ENCODE results near the gene SEMG2. TPM values are rescaled to one million over a fixed set of nuclear protein-coding genes. Genes with fewer than 3 reads are reported as not detected.

The SEMG2 gene
- total and polyA plus RNA-seq, 9 of the 15 experiments (the other 6 are each of a cell fraction or from before 2014, with no cell fraction given) = not detected

DNA sequence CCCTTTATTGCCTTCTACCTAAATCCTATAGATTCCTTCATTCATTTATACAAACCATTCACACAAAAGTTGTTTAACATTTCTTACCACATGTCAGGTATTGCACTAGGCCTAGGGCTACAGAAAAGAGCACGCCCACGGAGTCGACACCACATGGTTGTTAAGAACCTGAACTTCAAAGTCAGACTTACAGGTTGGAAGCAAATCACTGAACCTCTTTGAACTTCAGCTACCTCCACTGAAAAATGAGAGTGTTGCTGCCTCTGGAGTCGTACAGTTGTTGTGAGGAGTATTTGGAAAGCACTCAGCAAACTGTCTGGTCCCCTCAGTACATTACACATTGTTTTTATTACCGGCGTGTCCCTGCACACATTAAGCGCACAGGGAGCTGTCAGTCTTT, 36.5 kb downstream of the SEMG2 start (continued):
- TF ChIP-seq, protein P1, sequence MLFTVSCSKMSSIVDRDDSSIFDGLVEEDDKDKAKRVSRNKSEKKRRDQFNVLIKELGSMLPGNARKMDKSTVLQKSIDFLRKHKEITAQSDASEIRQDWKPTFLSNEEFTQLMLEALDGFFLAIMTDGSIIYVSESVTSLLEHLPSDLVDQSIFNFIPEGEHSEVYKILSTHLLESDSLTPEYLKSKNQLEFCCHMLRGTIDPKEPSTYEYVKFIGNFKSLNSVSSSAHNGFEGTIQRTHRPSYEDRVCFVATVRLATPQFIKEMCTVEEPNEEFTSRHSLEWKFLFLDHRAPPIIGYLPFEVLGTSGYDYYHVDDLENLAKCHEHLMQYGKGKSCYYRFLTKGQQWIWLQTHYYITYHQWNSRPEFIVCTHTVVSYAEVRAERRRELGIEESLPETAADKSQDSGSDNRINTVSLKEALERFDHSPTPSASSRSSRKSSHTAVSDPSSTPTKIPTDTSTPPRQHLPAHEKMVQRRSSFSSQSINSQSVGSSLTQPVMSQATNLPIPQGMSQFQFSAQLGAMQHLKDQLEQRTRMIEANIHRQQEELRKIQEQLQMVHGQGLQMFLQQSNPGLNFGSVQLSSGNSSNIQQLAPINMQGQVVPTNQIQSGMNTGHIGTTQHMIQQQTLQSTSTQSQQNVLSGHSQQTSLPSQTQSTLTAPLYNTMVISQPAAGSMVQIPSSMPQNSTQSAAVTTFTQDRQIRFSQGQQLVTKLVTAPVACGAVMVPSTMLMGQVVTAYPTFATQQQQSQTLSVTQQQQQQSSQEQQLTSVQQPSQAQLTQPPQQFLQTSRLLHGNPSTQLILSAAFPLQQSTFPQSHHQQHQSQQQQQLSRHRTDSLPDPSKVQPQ (CRISPR knock-in tag; IDR thresholded peaks at IDR 0.05; ENCODE audit: borderline replicate concordance) = no peak
- no peak for TF ChIP-seq PRPF4 (IDR thresholded peaks at IDR 0.05; ENCODE audit: insufficient read depth, low read depth, low read length, poor library complexity, severe bottlenecking)
- TF ChIP-seq SMARCE1 (IDR thresholded peaks at IDR 0.05) = no peak
- TF ChIP-seq IRF2 (CRISPR knock-in tag; IDR thresholded peaks at IDR 0.05) = no peak
- TF ChIP-seq IFI16 (CRISPR knock-in tag; IDR thresholded peaks at IDR 0.05) = no peak
- no peak for TF ChIP-seq ZNF76 (CRISPR knock-in tag; IDR thresholded peaks at IDR 0.05; ENCODE audit: borderline replicate concordance)
- TF ChIP-seq U2AF2 (optimal IDR thresholded peaks at IDR 0.05; ENCODE audit: low read depth, low read length) = no peak
- no peak for TF ChIP-seq MTA2 (IDR thresholded peaks at IDR 0.05; ENCODE audit: low read depth)
- TF ChIP-seq, protein P2, sequence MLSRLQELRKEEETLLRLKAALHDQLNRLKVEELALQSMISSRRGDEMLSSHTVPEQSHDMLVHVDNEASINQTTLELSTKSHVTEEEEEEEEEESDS (CRISPR knock-in tag; IDR thresholded peaks at IDR 0.05) = no peak

DNA sequence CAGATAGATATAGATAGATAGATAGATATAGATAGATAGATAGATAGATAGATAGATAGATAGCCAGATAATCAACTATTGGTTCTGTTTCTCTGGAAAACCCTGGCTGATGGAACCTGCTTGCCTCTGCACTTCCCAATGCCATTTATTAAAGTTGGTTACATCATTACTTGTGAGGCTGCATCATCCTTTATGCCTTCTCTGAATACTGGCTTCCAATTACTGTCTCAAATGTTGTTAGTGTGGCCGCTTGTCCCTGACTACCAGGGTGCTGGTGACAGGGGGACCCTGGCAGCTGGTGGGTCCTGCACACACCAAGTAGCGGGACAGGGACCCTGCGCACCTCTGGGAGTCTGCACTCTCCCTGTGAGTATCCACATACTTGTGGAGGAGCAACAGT, 37.1 kb downstream of the SEMG2 start:
- ChIA-PET CTCF (ENCODE audit: low intra/inter-chr PET ratio) (no interaction called here), POLR2A (no interaction called here)
- Histone ChIP-seq H3K9me3 (replicated peaks; ENCODE audit: control insufficient read depth, insufficient read depth, low read depth, low read length) (no peaks in the 10 kb centered on the region), H3K36me3 (ENCODE audit: control insufficient read depth, insufficient read depth, low read length) (no peaks in the 10 kb centered on the region), H4K20me1 (replicated peaks; ENCODE audit: control insufficient read depth, insufficient read depth, low read length) (no peaks in the 10 kb centered on the region; the same call in 1 of the 2 replicates), H3K27me3 (ENCODE audit: control insufficient read depth in 2 of 2, insufficient read depth in 2 of 2, low read length in 2 of 2) (peaks cover 0 to 5% of the 10 kb centered on the region in 2 experiments; a peak in 2 of 5 replicates), H2AFZ (ENCODE audit: low read depth, low read length) (no peak overlapping the region), H3K27ac (ENCODE audit: extremely low read depth, low read depth, low read length) (no peak overlapping the region), H3K9me1 (ENCODE audit: control insufficient read depth, insufficient read depth, low read length) (no peaks in the 10 kb centered on the region), H3K4me1 (replicated peaks in 1 of 2; ENCODE audit: control insufficient read depth in 2 of 2, insufficient read depth in 2 of 2, low read length in 2 of 2) (no peaks in the 10 kb centered on the region), H3K4me2 (ENCODE audit: insufficient read depth, low read length) (no peak overlapping the region), H3K79me2 (ENCODE audit: control insufficient read depth, insufficient read depth, low read length) (no peaks in the 10 kb centered on the region), H3K4me3 (no peak overlapping the region), H3K9ac (ENCODE audit: insufficient read depth in 1 of 2, low read depth in 2 of 2, low read length in 2 of 2) (no peak overlapping the region)
- no peak for TF ChIP-seq ZNF3 (CRISPR knock-in tag; IDR thresholded peaks at IDR 0.05)
- TF ChIP-seq DACH1 (IDR thresholded peaks at IDR 0.05; ENCODE audit: partially characterized antibody) = peak; percentile 74
- no peak for ATAC-seq
- DNase-seq (ENCODE audit: extremely low read depth in 1 of 4, low spot score in 3 of 4) = no peak
- intact Hi-C loops (cut with micrococcal nuclease) (no loop called here), in situ Hi-C loops (cut with MboI) (no loop called here)
- FAIRE-seq = no peak
- BruUV-seq (replicated peaks) = no TSS peak
- WGBS (ENCODE audit: insufficient coverage, low coverage, missing lambda C conversion rate) = 0% methylated on average over 3 of the region's 3 CpGs
